Skeletal muscle tissue (tissue), 4 donors: ENCODE data around the gene LRRC8E. TPM values are rescaled to one million over a fixed set of nuclear protein-coding genes. Genes with fewer than 3 reads are reported as not detected.

Experiments
- H3K27ac ChIP-seq: one replicate; pipeline ENCODE4 v1.7.0; 2013; ENCODE audit warnings: mild to moderate bottlenecking, low read depth, low read length, inconsistent platforms
- H3K27me3 ChIP-seq, 3 donors: one replicate each; pipeline ENCODE4 v1.7.0; 2013; ENCODE audit warnings: low read length in 3 of 3; ENCODE audit not compliant: control insufficient read depth in 3 of 3, insufficient read depth in 3 of 3
- H3K36me3 ChIP-seq, 3 donors: one replicate each; pipeline ENCODE4 v1.7.0; 2013; ENCODE audit warnings: low read length in 3 of 3; ENCODE audit not compliant: control insufficient read depth in 3 of 3, insufficient read depth in 3 of 3
- H3K4me1 ChIP-seq, 3 donors: one replicate each; pipeline ENCODE4 v1.7.0; 2013; ENCODE audit warnings: low read length in 3 of 3, mild to moderate bottlenecking in 3 of 3; ENCODE audit not compliant: control insufficient read depth in 3 of 3, insufficient read depth in 3 of 3
- H3K4me3 ChIP-seq, 3 donors: one replicate each; pipeline ENCODE4 v1.7.0; 2013; ENCODE audit warnings: low read length in 3 of 3
- H3K9ac ChIP-seq, 3 donors: one replicate each; pipeline ENCODE4 v1.7.0; 2013; ENCODE audit warnings: low read length in 3 of 3, mild to moderate bottlenecking in 3 of 3, moderate library complexity in 2 of 3, low read depth in 1 of 3
- H3K9me3 ChIP-seq, 3 donors: one replicate each; pipeline ENCODE4 v1.7.0; 2013; ENCODE audit warnings: low read length in 3 of 3; ENCODE audit not compliant: control insufficient read depth in 3 of 3
- total RNA-seq: library from RNA; depleted of rRNA; stranded (reverse); fragments of >200 nt; gene quantifications from one replicate; pipeline ENCODE4 v1.2.3, GENCODE V29; 2014
- donor health status: Osteomylitis.

Gene LRRC8E
- total RNA-seq, 1 donor from 2014 or later = under 0.01 TPM

DNA sequence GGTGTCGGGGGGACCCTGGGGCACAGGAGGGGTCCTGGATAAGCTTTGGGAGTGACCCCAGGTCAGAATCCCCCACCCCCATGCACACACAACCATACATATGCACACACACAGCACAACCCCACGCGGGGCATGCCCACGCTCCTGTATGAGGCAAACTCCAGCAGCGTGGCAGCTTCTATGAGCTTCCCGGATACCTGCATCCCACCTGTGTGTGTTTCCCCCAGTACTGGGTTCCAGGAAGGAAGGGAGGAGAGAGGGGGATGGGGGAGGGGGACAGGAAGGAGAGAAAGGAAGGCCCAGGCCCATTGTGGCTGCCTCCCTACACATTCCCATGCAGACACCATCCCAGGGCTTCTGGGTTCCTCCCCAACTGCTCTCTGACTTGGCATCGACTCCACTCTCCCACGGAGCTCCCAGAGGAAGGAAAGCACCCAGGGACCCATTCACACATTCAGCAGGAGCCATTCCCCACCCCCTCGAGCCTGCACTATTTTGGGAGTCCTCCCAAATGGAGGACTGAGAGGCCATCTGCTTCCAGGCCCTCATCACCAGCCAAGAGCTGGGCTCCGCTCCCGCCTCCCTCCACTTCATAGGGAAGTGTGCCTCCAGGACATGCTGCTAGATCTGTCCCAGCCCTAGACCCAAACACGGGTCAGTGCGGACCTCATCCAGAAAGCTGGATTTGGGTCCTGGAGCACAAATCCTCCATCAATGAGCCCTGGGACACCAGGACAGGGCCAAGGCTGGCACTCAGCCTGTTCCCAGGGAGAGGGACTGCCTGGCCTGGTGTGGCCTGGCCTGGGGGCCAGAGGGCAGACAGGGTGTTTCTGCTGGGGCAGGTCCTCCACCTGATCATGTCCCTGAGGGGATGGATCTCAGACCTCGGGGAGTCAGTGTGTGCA, 27.3 kb upstream of the LRRC8E start:
- Histone ChIP-seq H3K36me3 (no peaks in the 10 kb centered on the region), H3K27me3 (peaks cover 24 to 66% (median 43%) of the 10 kb centered on the region in 3 donors), H3K4me3 (no peak overlapping the region), H3K9me3 (no peaks in the 10 kb centered on the region), H3K4me1 (peaks cover 2 to 13% (median 3%) of the 10 kb centered on the region in 3 donors), H3K27ac (no peak overlapping the region), H3K9ac (peak overlapping the region in 1 of 3 donors; percentile 8)

DNA sequence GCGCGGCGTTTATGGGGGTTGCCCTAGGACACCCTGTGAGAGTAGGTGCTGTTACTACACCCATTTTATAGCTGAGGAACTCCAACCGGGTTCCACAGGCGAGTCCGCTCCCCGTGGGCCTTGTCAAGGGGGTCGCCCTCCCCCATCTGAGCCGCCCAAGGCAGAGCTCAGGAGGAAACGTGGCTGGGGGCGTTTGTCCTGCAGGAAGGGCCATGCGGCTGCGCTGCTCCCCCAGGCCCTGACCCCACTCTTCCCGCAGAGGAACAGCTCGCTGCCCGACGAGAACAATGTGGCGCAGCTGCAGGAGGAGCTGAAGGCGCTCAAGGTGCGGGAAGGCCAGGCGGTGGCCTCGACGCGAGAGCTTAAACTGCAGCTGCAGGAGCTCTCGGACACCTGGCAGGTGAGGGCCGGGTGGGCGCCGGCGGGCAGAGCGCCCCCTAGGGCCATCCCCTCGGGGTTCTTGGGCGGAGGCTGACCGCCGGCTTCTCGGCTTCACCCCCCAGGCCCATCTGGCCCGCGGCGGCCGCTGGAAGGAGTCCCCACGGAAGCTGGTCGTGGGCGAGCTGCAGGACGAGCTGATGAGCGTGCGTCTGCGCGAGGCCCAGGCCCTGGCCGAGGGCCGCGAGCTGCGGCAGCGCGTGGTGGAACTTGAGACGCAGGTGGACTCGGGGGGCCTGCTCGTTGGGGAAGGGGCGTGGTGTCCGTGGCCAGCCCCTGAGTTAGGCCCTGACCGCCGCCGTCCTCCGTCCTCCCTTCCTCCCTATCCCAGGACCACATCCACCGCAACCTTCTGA, 26.5 kb upstream of the LRRC8E start:
- H3K9me3 ChIP-seq = no peaks in the 10 kb centered on the region
- no peak overlapping the region for H3K27ac ChIP-seq
- peaks cover 28 to 65% (median 47%) of the 10 kb centered on the region in 3 donors for H3K27me3 ChIP-seq
- no peak overlapping the region for H3K4me3 ChIP-seq
- no peak overlapping the region for H3K9ac ChIP-seq
- H3K4me1 ChIP-seq = peaks cover 2 to 13% (median 3%) of the 10 kb centered on the region in 3 donors
- no peaks in the 10 kb centered on the region for H3K36me3 ChIP-seq

DNA sequence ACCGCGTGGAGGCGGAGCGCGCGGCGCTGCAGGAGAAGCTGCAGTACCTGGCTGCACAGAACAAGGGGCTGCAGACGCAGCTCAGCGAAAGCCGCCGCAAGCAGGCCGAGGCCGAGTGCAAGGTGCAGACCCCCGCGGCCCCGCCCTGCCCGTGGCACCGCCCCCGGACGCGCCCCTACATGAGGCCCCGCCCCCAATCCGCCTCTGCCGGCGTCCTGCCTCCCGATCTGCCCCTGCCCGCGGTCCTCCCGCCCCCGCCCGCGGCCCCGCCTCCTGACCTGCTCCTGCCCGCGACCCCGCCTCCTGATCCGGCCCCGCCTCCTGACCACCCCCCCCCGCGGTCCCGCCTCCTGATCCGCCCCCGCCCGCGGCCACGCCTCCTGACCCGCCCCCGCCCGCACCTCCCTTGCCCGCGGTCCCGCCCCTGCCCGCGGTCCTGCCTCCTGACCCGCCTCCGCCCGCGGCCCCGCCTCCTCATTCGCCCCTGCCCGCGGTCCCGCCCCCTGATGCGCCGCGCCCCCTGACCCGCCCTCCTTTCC, 25.8 kb upstream of the LRRC8E start:
- Histone ChIP-seq H3K4me1 (peaks cover 2 to 13% (median 3%) of the 10 kb centered on the region in 3 donors), H3K4me3 (no peak overlapping the region), H3K27ac (no peak overlapping the region), H3K9me3 (no peaks in the 10 kb centered on the region), H3K36me3 (no peaks in the 10 kb centered on the region), H3K27me3 (peaks cover 35 to 69% (median 53%) of the 10 kb centered on the region in 3 donors), H3K9ac (no peak overlapping the region)

DNA sequence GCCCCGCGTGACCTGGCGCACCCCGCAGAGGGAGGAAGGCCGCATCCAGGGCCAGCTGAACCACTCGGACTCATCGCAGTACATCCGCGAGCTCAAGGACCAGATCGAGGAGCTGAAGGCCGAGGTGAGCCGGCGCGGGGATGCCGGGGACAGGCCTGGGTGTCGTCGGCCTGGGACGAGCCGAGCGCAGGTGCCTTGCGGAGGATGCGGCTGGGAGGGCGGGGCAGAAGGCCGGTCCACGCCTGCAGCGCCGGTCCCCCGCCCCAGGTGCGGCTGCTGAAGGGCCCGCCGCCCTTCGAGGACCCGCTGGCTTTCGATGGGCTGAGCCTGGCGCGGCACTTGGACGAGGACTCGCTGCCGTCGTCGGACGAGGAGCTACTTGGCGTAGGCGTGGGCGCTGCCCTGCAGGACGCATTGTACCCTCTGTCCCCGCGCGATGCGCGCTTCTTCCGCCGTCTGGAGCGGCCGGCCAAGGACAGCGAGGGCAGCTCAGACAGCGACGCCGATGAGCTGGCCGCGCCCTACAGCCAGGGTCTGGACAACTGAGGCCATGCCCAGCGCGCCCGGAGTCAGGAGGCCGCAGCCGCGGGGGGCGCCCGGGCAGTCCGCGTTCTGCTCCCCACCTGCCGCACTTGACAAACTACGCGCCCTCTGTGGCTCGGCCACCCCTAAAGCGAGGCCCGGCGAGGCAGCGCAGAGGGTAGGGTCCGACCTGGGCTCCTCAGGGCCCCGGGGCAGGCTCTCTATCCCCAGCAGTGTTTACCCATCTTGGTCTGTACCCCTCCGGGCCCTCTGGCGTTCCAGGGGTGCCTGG, 24.9 kb upstream of the LRRC8E start:
- Histone ChIP-seq H3K36me3 (no peaks in the 10 kb centered on the region), H3K27ac (no peak overlapping the region), H3K27me3 (peaks cover 35 to 67% (median 60%) of the 10 kb centered on the region in 3 donors), H3K9ac (no peak overlapping the region), H3K4me1 (peaks cover 2 to 14% (median 3%) of the 10 kb centered on the region in 3 donors), H3K4me3 (no peak overlapping the region), H3K9me3 (no peaks in the 10 kb centered on the region)

DNA sequence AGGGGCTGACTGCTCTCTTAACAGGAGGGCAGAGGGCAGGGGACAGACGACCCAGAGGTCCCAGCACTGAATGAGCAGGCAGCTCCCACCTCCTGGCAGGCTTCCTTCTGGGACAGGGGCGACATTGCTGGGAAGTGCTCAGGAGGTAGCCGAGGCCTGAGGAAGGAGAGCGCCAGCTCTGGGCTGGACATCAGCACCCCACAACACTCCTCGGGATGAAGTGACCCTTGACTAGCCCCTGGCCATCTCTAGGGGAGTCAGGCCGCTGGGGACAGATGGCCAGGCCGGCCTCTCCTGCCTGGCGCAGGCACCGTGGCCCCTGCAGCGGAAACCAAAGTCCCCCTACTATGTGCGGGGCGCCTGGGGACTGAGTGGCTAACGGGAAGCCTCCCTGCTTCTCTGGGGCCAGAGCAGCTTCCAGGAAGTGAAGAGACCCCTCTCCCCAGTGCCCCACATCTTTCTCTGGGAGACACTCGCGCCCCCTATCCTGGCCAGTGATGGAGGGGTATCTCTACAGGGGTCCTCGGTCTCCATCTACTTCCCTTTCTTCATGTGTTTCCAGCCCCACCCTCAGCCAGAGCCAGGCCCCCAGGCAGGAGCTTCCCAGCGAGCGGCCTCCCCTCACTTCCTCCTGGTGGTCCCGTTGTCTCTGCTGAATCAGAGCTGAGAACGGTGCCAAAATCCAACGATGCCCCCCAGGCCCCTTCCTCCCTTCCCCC, 24.2 kb upstream of the LRRC8E start:
- no peaks in the 10 kb centered on the region for H3K9me3 ChIP-seq
- peaks cover 8 to 21% (median 8%) of the 10 kb centered on the region in 3 donors for H3K4me1 ChIP-seq
- no peak overlapping the region for H3K4me3 ChIP-seq
- no peaks in the 10 kb centered on the region for H3K36me3 ChIP-seq
- H3K27me3 ChIP-seq = peaks cover 35 to 67% (median 62%) of the 10 kb centered on the region in 3 donors
- no peak overlapping the region for H3K27ac ChIP-seq
- H3K9ac ChIP-seq = no peak overlapping the region

DNA sequence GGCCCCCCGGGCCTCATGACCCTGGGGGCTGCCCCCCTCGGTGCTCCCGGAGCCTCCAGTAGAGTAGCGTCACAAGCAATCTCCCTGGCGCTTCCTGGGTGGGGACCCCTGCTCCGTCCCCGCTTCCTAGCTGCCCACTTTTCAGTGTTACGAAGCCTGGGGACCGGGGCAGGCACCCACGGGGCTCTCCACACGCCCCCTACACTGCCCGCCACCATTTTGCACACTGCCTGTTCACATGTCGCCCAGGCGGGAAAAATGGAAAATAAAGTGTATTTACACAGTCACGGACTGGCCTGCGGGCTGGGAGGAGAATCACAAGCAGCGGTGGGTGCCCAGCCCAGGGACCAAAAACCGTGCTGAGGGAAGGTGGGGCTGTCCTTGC, 23.6 kb upstream of the LRRC8E start:
- Histone ChIP-seq H3K27me3 (peaks cover 31 to 61% (median 56%) of the 10 kb centered on the region in 3 donors), H3K4me1 (peaks cover 10 to 25% (median 12%) of the 10 kb centered on the region in 3 donors), H3K9me3 (no peaks in the 10 kb centered on the region), H3K4me3 (no peak overlapping the region), H3K27ac (no peak overlapping the region), H3K36me3 (no peaks in the 10 kb centered on the region), H3K9ac (no peak overlapping the region)

DNA sequence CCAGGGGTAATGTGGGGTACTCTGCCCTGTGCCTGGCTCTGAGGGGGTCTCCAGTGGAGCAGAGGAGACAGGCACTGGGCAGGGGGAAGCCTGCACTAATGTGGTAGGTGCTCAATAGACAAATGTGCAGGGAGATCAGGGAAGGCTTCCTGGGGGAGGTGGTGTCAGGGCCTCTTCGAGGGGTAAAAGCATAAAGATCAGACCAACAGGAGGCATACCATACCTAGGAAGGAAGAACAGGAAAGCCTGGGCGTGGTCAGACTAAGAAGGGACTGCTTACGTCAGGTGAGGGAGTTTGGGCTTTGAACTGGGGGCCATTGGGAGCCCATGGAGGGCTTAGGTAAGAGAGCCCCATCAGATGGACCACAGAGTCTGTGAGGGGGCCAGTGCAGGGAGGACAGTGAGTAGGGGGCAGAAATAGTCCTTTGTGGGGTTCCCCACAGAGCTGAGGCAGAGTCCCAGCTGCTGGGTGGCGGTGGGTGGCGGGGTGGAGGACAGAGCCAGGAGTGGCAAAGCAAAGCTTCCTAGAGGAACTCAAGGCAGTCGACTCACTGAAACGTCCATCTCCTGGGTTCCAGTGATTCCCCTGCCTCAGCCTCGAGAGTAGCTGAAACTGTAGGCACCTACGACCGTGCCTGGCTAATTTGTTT, 22.9 kb upstream of the LRRC8E start:
- Histone ChIP-seq H3K36me3 (no peaks in the 10 kb centered on the region), H3K4me1 (peaks cover 10 to 24% (median 15%) of the 10 kb centered on the region in 3 donors), H3K9me3 (no peaks in the 10 kb centered on the region), H3K4me3 (no peak overlapping the region), H3K27ac (no peak overlapping the region), H3K27me3 (peaks cover 31 to 55% (median 54%) of the 10 kb centered on the region in 3 donors), H3K9ac (no peak overlapping the region)

DNA sequence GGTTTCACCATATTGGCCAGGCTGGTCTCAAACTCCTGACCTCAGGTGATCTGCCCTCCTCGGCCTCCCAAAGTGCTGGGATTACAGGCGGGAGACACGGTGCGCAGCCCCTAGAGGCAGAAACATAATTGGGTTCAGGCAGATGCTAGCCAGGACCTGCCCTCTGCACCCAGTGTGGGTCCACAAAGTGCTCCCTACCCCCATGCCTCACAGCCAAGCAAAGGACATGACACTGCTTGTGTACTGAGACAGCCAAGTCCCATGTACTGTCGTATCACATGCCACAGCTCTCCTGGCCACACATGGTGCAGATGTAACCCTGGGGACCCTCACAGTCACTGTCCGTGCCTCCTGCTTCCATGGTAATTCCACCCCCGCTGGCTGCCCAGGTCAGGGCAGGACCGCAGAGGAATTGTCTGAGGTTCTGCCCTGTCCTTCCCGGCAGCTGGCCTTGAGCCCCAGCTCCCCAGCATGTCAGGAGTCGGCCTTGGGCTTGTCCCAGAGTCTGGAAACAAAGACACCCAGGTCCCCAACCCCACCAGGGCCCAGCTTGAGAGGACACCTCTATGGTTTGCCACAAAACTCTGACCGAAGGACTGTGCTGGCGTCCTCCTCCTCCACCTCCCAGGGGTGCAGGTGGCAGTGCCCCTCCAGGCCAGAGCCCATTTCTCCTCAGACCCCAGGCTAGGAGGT, 21.8 kb upstream of the LRRC8E start:
- no peaks in the 10 kb centered on the region for H3K36me3 ChIP-seq
- no peaks in the 10 kb centered on the region for H3K9me3 ChIP-seq
- H3K4me1 ChIP-seq = peaks cover 12 to 22% (median 20%) of the 10 kb centered on the region in 3 donors
- no peak overlapping the region for H3K9ac ChIP-seq
- H3K27me3 ChIP-seq = peaks cover 25 to 46% (median 42%) of the 10 kb centered on the region in 3 donors
- no peak overlapping the region for H3K27ac ChIP-seq
- no peak overlapping the region for H3K4me3 ChIP-seq
